HEK293 (cell line): ENCODE results near the gene NIPSNAP2.
A peak's percentile ranks its signal among the peaks of the same experiment; 100 is the strongest.

Experiments used
- BCL11A ChIP-seq: fragments of 450-650 bp; formaldehyde crosslinking; IDR thresholded peaks from 2 replicates; pipeline ENCODE4 v1.5.1; 2016; ENCODE audit warnings: low read depth, missing biosample characterization, missing genetic modification characterization
- BCL11B ChIP-seq: fragments of 450-650 bp; formaldehyde crosslinking; IDR thresholded peaks from 2 replicates; pipeline ENCODE4 v1.5.1; 2016; ENCODE audit warnings: low read depth, missing biosample characterization, missing genetic modification characterization
- KLF17 ChIP-seq: fragments of 450-650 bp; formaldehyde crosslinking; IDR thresholded peaks from 2 replicates; pipeline ENCODE4 v1.5.1; 2016; ENCODE audit warnings: missing biosample characterization, missing genetic modification characterization
- PRDM2 ChIP-seq: fragments of 450-650 bp; formaldehyde crosslinking; IDR thresholded peaks from 2 replicates; pipeline ENCODE4 v1.5.1; 2016; ENCODE audit warnings: missing biosample characterization, missing genetic modification characterization, borderline replicate concordance
- REPIN1 ChIP-seq: fragments of 450-650 bp; formaldehyde crosslinking; IDR thresholded peaks from 2 replicates; pipeline ENCODE4 v1.5.1; 2017; ENCODE audit warnings: missing biosample characterization, missing genetic modification characterization, low read depth
- TSHZ1 ChIP-seq: fragments of 450-650 bp; formaldehyde crosslinking; IDR thresholded peaks from 2 replicates; pipeline ENCODE4 v1.5.1; 2016; ENCODE audit warnings: missing biosample characterization, missing genetic modification characterization, borderline replicate concordance
- WT1 ChIP-seq: fragments of 450-650 bp; formaldehyde crosslinking; IDR thresholded peaks from 2 replicates; pipeline ENCODE4 v1.5.1; 2016; ENCODE audit warnings: missing biosample characterization, missing genetic modification characterization
- ZBTB1 ChIP-seq: fragments of 450-650 bp; formaldehyde crosslinking; IDR thresholded peaks from 2 replicates; pipeline ENCODE4 v1.5.1; 2016; ENCODE audit warnings: missing biosample characterization, missing genetic modification characterization
- ZFP3 ChIP-seq: fragments of 450-650 bp; formaldehyde crosslinking; IDR thresholded peaks from 2 replicates; pipeline ENCODE4 v1.5.1; 2016; ENCODE audit warnings: low read depth, missing biosample characterization, missing genetic modification characterization
- ZFP69B ChIP-seq: fragments of 450-650 bp; formaldehyde crosslinking; IDR thresholded peaks from 2 replicates; pipeline ENCODE4 v1.5.1; 2016; ENCODE audit warnings: missing biosample characterization, missing genetic modification characterization
- ZNF148 ChIP-seq: fragments of 450-650 bp; formaldehyde crosslinking; IDR thresholded peaks from 2 replicates; pipeline ENCODE4 v1.5.0; 2017; ENCODE audit warnings: missing biosample characterization, missing genetic modification characterization, borderline replicate concordance
- ZNF16 ChIP-seq: fragments of 450-650 bp; formaldehyde crosslinking; IDR thresholded peaks from 2 replicates; pipeline ENCODE4 v1.5.1; 2016; ENCODE audit warnings: low read depth, missing biosample characterization, missing genetic modification characterization
- ZNF174 ChIP-seq: fragments of 450-650 bp; formaldehyde crosslinking; IDR thresholded peaks from 2 replicates; pipeline ENCODE4 v1.5.0; 2017; ENCODE audit warnings: missing biosample characterization, mild to moderate bottlenecking, missing genetic modification characterization
- ZNF2 ChIP-seq: fragments of 450-650 bp; formaldehyde crosslinking; IDR thresholded peaks from 2 replicates; pipeline ENCODE4 v1.5.1; 2016; ENCODE audit warnings: missing biosample characterization, missing genetic modification characterization
- ZNF248 ChIP-seq: fragments of 450-650 bp; formaldehyde crosslinking; IDR thresholded peaks from 2 replicates; pipeline ENCODE4 v1.5.1; 2017; ENCODE audit warnings: missing biosample characterization, missing genetic modification characterization
- ZNF366 ChIP-seq: fragments of 450-650 bp; formaldehyde crosslinking; conservative IDR thresholded peaks from 2 replicates; pipeline ENCODE4 v1.5.1; 2016; ENCODE audit warnings: missing biosample characterization, missing genetic modification characterization
- ZNF48 ChIP-seq: fragments of 450-650 bp; formaldehyde crosslinking; IDR thresholded peaks from 2 replicates; pipeline ENCODE4 v1.5.1; 2016; ENCODE audit warnings: missing biosample characterization, missing genetic modification characterization
- ZNF488 ChIP-seq: fragments of 450-650 bp; formaldehyde crosslinking; IDR thresholded peaks from 2 replicates; pipeline ENCODE4 v1.5.1; 2016; ENCODE audit warnings: missing biosample characterization, missing genetic modification characterization
- ZNF792 ChIP-seq: fragments of 450-650 bp; formaldehyde crosslinking; IDR thresholded peaks from 2 replicates; pipeline ENCODE4 v1.5.1; 2016; ENCODE audit warnings: missing biosample characterization, missing genetic modification characterization
- ZNF830 ChIP-seq: fragments of 450-650 bp; IDR thresholded peaks from 2 replicates; pipeline ENCODE4 v1.5.0; 2018; ENCODE audit warnings: missing biosample characterization, missing genetic modification characterization, low read depth, mild to moderate bottlenecking, moderate library complexity
- ZSCAN4 ChIP-seq: fragments of 450-650 bp; formaldehyde crosslinking; IDR thresholded peaks from 2 replicates; pipeline ENCODE4 v1.5.1; 2017; ENCODE audit warnings: missing biosample characterization, missing genetic modification characterization

Gene NIPSNAP2

DNA sequence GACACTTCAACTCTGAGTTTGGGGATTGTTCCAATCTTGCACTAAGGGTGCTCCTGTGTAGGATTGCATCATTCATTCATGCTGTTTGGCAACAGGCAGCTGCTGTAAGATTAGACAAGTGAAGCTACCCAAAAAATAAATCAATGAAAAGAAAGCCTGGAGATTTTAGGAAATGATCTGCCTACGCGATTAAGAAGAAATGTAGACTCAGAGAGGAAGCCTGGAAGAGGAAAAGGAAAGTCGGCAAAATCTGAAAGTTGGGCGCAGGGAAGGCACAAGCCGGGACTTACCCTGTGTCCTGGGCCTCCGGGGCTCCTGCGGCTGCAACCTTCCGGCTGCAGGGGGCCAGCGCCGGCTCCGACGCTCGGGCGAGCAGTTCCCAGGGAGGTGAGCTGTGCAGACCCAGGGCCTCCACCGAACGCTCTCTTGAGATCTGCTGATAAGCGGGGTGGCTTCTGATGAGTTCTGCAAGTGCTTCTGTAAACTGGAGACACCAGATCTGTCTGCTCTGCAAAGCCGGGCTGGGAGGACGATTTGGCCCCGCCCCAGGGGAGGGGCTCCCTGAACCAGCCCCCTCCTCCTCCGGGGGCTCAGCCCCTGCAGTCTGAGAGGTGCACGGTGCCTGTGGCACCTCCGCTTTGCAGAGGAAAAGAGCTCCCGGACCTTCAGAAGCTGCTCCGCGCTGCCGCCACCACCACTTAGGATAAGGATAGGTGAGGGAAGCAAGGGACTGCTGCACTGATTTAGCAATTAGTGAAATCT is 69.5 kb downstream of the NIPSNAP2 start (continued):
- no peak for TF ChIP-seq TSHZ1
- TF ChIP-seq KLF17 (tag by site-specific recombination) = no peak
- TF ChIP-seq ZBTB1 (tag by site-specific recombination) = no peak
- TF ChIP-seq ZNF488 (tag by site-specific recombination) = no peak
- no peak for TF ChIP-seq PRDM2
- no peak for TF ChIP-seq WT1 (tag by site-specific recombination)
- no peak for TF ChIP-seq ZNF174 (tag by site-specific recombination)
- peak; percentile 24; the same call in 1 of the 2 replicates for TF ChIP-seq ZNF2
- TF ChIP-seq ZNF48 = no peak
- no peak for TF ChIP-seq BCL11B (tag by site-specific recombination)
- no peak for TF ChIP-seq BCL11A (tag by site-specific recombination)
- TF ChIP-seq ZFP69B (tag by site-specific recombination) = no peak
- TF ChIP-seq ZNF792 (tag by site-specific recombination) = no peak
- no peak for TF ChIP-seq ZNF248 (tag by site-specific recombination)
- TF ChIP-seq ZSCAN4 (tag by site-specific recombination) = no peak
- peak; percentile 33; the same call in 1 of the 2 replicates for TF ChIP-seq ZNF366
- TF ChIP-seq ZNF830 (tag by site-specific recombination) = no peak
- TF ChIP-seq ZFP3 (tag by site-specific recombination) = no peak
- no peak for TF ChIP-seq REPIN1 (tag by site-specific recombination)
- TF ChIP-seq ZNF16 (tag by site-specific recombination) = no peak
- no peak for TF ChIP-seq ZNF148
